ENCODE results near the gene TSEN2.

DNA sequence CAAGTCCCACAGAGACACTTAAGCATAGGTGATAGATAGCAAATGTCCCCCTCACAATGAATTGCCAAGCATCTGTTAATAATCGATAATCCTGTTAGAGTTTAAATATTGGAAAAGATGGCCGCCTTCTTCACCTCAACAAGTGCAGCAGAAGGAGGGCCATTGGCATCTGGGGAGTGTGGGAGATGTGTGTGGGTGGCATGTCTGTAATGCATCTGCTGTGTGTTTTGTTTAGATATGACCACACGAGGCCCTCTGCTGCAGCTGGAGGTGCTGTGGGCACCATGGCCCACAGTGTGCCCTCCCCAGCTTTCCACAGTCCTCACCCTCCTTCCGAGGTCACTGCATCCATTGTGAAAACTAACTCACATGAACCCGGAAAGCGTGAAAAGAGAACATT is 85.6 kb downstream of the TSEN2 start:
- TF ChIP-seq, protein P1, sequence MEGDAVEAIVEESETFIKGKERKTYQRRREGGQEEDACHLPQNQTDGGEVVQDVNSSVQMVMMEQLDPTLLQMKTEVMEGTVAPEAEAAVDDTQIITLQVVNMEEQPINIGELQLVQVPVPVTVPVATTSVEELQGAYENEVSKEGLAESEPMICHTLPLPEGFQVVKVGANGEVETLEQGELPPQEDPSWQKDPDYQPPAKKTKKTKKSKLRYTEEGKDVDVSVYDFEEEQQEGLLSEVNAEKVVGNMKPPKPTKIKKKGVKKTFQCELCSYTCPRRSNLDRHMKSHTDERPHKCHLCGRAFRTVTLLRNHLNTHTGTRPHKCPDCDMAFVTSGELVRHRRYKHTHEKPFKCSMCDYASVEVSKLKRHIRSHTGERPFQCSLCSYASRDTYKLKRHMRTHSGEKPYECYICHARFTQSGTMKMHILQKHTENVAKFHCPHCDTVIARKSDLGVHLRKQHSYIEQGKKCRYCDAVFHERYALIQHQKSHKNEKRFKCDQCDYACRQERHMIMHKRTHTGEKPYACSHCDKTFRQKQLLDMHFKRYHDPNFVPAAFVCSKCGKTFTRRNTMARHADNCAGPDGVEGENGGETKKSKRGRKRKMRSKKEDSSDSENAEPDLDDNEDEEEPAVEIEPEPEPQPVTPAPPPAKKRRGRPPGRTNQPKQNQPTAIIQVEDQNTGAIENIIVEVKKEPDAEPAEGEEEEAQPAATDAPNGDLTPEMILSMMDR (IDR thresholded peaks at IDR 0.05), result no peak
- TF ChIP-seq SIN3A (IDR thresholded peaks at IDR 0.05; ENCODE audit: borderline replicate concordance, insufficient read depth, low read depth, low read length) (no peak), POLR2AphosphoS5 (IDR thresholded peaks at IDR 0.05; ENCODE audit: low read depth, low read length) (no peak), TCF7L2 (IDR thresholded peaks at IDR 0.05; ENCODE audit: low read depth, low read length) (no peak)
- TF ChIP-seq, protein P2, sequence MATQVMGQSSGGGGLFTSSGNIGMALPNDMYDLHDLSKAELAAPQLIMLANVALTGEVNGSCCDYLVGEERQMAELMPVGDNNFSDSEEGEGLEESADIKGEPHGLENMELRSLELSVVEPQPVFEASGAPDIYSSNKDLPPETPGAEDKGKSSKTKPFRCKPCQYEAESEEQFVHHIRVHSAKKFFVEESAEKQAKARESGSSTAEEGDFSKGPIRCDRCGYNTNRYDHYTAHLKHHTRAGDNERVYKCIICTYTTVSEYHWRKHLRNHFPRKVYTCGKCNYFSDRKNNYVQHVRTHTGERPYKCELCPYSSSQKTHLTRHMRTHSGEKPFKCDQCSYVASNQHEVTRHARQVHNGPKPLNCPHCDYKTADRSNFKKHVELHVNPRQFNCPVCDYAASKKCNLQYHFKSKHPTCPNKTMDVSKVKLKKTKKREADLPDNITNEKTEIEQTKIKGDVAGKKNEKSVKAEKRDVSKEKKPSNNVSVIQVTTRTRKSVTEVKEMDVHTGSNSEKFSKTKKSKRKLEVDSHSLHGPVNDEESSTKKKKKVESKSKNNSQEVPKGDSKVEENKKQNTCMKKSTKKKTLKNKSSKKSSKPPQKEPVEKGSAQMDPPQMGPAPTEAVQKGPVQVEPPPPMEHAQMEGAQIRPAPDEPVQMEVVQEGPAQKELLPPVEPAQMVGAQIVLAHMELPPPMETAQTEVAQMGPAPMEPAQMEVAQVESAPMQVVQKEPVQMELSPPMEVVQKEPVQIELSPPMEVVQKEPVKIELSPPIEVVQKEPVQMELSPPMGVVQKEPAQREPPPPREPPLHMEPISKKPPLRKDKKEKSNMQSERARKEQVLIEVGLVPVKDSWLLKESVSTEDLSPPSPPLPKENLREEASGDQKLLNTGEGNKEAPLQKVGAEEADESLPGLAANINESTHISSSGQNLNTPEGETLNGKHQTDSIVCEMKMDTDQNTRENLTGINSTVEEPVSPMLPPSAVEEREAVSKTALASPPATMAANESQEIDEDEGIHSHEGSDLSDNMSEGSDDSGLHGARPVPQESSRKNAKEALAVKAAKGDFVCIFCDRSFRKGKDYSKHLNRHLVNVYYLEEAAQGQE (IDR thresholded peaks at IDR 0.05; ENCODE audit: insufficient read depth in 1 of 2, low read depth in 2 of 2, low read length in 1 of 2), result no peak
